Right ventricle myocardium superior (tissue), 1 donor: Measurements from ENCODE around the gene TATDN2. TPM values are rescaled to one million over a fixed set of nuclear protein-coding genes. Genes with fewer than 3 reads are reported as not detected.
"Not testable (repeated sequence)": the region's sequence is repeated elsewhere in the genome, so short reads cannot be mapped to it uniquely, and the experiment has no call there.

Experiments
- ATAC-seq: fragments of 200-7000 bp; cut with Tn5 transposase; one replicate; pipeline ENCODE4 v1.9.1; 2020; ENCODE audit warnings: mild to moderate bottlenecking; ENCODE audit not compliant: poor library complexity
- DNase-seq: peaks from one replicate; pipeline ENCODE4 v3.0.0-alpha.2; 2020
- intact Hi-C: fragments of 100-400 bp; cut with DNase I; formaldehyde crosslinking; loops from one replicate; pipeline ENCODE4 v1.11.2; 2022
- total RNA-seq: library from RNA; stranded (reverse); fragmentation: NEBNext Ultra II Directional; extraction: Animal tissue kit (Norgen Biotek cat#: 25700); gene quantifications from one replicate; pipeline ENCODE4 v1.2.1, GENCODE V29; 2021
- donor health status: DM: no; HTN: yes; CAD: no; lungs with severe emphysema.

Gene TATDN2
- total RNA-seq, 1 donor from 2014 or later, result 16.4 TPM

- no peak for DNase-seq
- ATAC-seq, result peak; percentile 50
- intact Hi-C loops, result no loop called here
Measured at GRCh38 chr3:10263646-10264363, 15.5 kb downstream of the TATDN2 start.

- intact Hi-C loops, result no loop called here
- ATAC-seq (no peak), DNase-seq (no peak)
Measured at GRCh38 chr3:10265833-10266232, 17.6 kb downstream of the TATDN2 start.

DNA sequence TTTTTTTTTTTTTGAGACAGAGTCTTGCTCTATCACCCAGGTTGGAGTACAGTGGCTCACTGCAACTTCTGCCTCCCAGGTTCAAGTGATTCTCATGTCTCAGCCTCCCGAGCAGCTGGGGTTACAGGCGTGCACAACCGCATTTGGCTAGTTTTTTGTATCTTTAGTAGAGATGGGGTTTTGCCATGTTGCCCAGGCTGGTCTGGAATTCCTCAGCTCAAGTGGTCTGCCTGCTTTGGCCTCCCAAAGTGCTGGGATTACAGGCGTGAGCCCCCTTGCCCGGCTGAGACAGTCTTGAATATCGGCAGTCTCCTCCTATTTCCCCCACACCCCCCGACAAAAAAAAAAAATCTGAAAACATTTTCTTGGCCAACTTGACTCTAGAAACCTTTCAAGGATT is 18.7 kb downstream of the TATDN2 start:
- intact Hi-C loops, ATAC-seq: not testable (repeated sequence)
- peak; percentile 19 for DNase-seq

GRCh38 chr3:10268116-10268515 is 19.9 kb downstream of the TATDN2 start:
- intact Hi-C loops, result no loop called here
- no peak for ATAC-seq

DNA sequence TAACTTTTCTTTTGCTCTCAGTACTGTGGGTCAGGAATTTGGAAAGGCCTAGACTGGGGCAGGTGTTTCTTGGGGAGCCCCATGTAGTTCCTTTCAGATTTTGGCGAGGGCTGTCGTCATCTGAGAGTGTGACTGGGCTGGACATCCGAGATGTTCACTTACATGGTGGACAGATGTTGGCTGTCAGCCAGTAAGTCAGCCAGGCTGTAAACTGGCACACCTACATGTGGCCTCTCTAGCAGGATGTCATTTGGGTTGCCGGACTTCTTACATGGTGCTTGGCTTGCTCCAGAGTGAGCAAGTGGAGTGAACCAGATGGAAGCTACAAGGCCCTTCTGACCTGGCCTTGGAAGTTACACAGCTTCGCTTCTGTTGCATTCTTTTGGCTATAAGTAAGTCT is 20.7 kb downstream of the TATDN2 start:
- ATAC-seq, result no peak

More at GRCh38 chr3:10268116-10268515, 19.9 kb downstream of the TATDN2 start:
- DNase-seq, result no peak

DNA sequence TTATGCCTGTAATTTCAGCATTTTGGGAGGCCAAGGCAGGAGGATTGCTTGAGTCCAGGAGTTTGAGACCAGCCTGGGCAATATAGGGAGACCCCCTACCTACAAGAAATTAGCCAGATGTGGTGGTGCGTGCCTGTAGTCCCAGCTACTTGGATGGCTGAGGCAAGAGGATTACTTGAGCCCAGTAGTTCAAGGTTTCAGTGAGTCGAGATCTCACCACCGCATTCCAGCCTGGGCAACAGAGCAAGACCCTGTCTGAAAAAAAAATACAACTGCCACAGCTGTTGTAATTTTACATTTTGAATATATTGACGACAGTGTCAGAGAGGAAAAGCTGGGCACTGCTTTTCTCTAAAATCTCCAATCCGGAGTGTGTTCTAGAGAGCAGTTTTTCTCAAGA is 21.2 kb downstream of the TATDN2 start:
- intact Hi-C loops, result no loop called here
- no peak for ATAC-seq
- peak; percentile 2 for DNase-seq

More for the DNA sequence above, 20.7 kb downstream of the TATDN2 start:
- no peak for DNase-seq
- intact Hi-C loops, result no loop called here

DNA sequence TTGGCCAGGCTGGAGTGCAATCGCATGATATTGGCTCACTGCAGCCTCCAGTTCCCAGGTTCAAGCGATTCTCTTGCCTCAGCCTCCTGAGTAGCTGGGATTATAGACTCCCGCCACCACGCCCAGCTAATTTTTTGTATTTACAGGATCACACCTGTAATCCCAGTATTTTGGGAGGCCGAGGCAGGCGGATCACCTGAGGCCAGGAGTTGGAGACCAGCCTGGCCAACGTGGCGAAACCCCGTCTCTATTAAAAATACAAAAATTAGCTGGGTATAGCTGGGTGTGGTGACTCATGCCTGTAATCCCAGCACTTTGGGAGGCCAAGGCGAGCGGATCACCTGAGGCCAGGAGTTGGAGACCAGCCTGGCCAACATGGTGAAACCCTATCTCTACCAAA is 24.2 kb downstream of the TATDN2 start:
- DNase-seq, result peak; percentile 8
- intact Hi-C loops, ATAC-seq: not testable (repeated sequence)

DNA sequence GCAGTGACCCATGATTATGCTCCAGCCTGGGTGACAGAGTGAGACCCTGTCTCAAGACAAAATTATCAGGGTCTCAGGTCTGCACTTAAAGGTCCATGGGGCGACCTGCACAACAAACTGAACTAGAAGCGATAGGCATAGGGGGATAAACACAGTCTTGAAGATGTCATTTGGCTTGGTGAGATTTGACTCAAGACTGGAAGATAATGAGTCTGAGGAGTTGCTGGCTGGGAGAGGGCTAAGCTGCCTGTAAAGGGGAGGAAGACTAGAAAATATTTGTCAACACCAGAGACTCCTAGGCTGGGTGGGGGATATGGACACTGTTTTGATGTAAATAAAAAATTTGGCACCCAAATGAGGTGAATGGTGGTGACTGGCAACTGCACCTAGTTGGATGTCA is 24.7 kb downstream of the TATDN2 start:
- ATAC-seq, result no peak
- DNase-seq, result no peak
- intact Hi-C loops, result no loop called here

- DNase-seq (no peak), ATAC-seq (peak; percentile 59)
- intact Hi-C loops, result no loop called here
Measured at GRCh38 chr3:10273702-10274305, 25.5 kb downstream of the TATDN2 start.

- DNase-seq (no peak), ATAC-seq (no peak)
- intact Hi-C loops, result no loop called here
Measured at GRCh38 chr3:10274601-10275000, 26.3 kb downstream of the TATDN2 start.

DNA sequence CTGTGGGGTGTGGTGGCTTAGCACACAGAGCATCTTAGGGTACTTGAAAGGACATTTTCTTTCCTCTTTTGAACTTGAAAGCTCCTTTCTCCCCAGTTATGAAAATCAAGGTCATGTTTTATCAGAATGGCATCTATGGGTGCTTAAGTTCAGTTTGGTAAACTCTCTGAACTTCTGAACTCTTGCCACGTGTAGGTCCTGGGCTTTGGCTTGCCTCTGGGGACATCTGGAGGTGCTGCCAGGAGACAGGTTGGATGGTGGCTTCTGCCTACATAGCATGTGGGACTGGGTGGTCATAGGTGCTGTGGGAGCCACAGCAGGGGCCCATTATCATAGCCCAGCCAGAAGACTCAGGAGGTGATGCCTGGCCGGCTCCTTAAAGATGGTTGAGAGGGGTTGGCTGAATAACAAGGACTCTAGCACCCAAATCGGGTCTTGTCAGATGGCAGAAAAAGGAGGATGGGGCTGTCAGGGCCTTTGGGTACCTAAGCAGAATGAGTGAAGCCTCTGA is 28.9 kb downstream of the TATDN2 start:
- ATAC-seq (no peak), DNase-seq (peak; percentile 16)
- intact Hi-C loops, result no loop called here

DNA sequence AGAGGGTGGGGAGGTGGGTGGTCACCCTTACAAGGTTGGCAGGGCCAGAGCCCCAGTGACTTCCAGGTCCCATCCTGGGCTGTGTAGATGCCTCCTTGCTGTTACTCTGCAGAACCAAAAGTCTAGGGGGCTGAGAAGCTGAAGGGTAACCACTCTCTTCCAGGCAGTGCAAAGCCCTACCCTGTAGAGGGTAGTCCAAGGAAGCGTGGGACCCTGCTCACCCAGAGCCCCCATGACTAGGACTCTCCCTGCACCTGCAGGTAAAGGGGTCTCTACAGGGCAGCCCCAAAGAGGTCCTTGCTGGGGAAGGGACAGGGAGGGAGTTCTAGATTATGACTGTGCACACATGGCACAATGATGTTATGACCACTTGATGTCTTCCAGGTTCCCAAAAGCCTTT is 30.2 kb downstream of the TATDN2 start:
- no peak for ATAC-seq
- DNase-seq, result no peak
- intact Hi-C loops, result no loop called here

DNA sequence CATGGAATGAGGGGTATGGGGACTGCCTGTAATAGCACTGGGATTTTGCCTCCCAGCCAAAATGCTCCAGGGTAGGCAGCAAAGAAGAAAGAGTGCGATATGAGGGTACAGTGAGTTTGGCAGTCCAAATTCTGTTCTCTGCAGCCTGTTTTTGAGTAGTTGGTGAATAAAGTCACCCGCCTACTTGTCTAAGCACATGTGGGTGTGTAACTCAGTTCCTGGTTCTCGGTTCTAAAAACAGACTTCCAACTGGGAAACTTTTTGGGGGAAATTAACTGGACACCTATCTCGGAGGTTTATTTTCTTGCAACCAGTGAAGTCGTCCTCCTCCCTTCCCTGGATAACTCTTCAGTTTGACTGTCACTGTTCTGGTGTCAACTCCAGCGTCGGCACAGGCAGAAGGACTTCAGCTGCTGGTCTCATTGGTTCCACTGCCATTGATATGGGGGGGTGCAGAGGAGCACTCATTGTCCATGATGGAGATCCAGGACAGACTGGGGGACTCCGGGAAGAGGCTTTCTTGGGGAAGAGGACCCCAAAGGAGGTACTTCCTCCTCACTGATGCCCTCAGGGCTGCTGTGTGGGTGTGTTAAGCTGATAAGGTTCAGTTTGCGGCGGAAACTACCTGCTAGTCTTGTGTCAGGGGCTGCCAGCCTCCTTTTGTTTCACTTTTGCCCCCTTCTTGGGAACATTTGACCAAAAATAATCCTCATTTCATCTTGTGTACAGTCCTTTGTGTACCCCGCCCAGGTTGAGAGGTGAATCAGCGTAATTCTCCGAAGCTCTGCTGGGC is 31.3 kb downstream of the TATDN2 start:
- intact Hi-C loops, result no loop called here
- ATAC-seq, result no peak

DNA sequence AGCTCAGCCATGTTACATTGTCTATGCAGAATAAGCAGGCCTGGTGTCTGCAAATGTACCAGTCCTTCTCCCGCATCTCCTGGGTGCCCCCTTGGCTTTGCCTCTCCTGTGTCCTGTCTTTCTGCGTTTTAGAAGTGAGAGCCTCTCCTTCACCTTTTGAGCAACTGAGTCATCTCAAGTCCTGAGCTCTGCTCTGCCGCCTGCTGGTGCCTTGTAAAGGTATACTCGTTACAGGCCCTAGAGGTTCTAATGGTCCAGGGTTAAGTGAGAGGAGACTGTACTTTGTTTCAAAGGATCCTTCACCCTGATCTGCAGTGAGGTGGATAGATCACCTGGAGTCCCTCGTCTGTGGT is 31.9 kb downstream of the TATDN2 start:
- intact Hi-C loops, result no loop called here
- no peak for ATAC-seq
- peak; percentile 10 for DNase-seq

More for the DNA sequence above, 31.3 kb downstream of the TATDN2 start:
- peak; percentile 10 for DNase-seq

- peak; percentile 1 for DNase-seq
- ATAC-seq, result no peak
- intact Hi-C loops, result no loop called here
Measured at GRCh38 chr3:10280571-10280970, 32.3 kb downstream of the TATDN2 start.

GRCh38 chr3:10281951-10282350 is 33.7 kb downstream of the TATDN2 start:
- ATAC-seq (no peak), DNase-seq (no peak)
- intact Hi-C loops, result no loop called here

GRCh38 chr3:10283638-10284037 is 35.4 kb downstream of the TATDN2 start:
- intact Hi-C loops, result no loop called here
- peak; percentile 64 for DNase-seq
- peak; percentile 67 for ATAC-seq

- ATAC-seq (no peak), DNase-seq (no peak)
- intact Hi-C loops, result no loop called here
Measured at GRCh38 chr3:10284496-10284895, 36.2 kb downstream of the TATDN2 start.

GRCh38 chr3:10285272-10286132 is 37.2 kb downstream of the TATDN2 start:
- ATAC-seq (no peak), DNase-seq (no peak)
- intact Hi-C loops, result no loop called here
